Measurements from ENCODE around the gene TUBGCP3. TPM values are rescaled to one million over a fixed set of nuclear protein-coding genes. Genes with fewer than 3 reads are reported as not detected.
"Not testable (repeated sequence)": the region's sequence is repeated elsewhere in the genome, so short reads cannot be mapped to it uniquely, and the experiment has no call there.

TUBGCP3 gene
- total RNA-seq, 4 donors from 2014 or later = 23.3 to 43.6 (median 30.0) TPM

GRCh38 chr13:112634102-112634501 is 46.1 kb upstream of the TUBGCP3 start:
- DNase-seq = no peak
- no peak overlapping the region for H3K27ac ChIP-seq
- WGBS, 2 donors (ENCODE audit: low coverage in 1 of 2) = 91% methylated on average over 11 of the region's 11 CpGs; no CpG with 5 or more reads in 1 of the 2 donors
- in situ Hi-C loops (cut with MboI; ENCODE audit: low pct_ligation_motif_present in 1 of 4, low pct_unique_long_range_greater_than_20kb in 1 of 4, low sequenced_read_pairs in 3 of 4) = loop anchor here (10.0 to 25.0 kb wide), 2 partner anchors 61 to 228 kb away; partner anchors contain the start of gene ATP11A (in 1 of the 4)
- TF ChIP-seq CTCF (IDR thresholded peaks at IDR 0.05) = no peak
- TF ChIP-seq EP300 (IDR thresholded peaks at IDR 0.05; ENCODE audit: low read depth) = no peak
- TF ChIP-seq POLR2A (IDR thresholded peaks at IDR 0.05) = no peak
- intact Hi-C loops (cut with DNase I; ENCODE audit: low total_unique reads) = no loop called here
- H3K27me3 ChIP-seq = peaks cover 38% of the 10 kb centered on the region
- H3K36me3 ChIP-seq = no peaks in the 10 kb centered on the region
- H3K9me3 ChIP-seq = no peaks in the 10 kb centered on the region
- no peak overlapping the region for H3K4me3 ChIP-seq
- peaks cover 0 to 7% (median 0%) of the 10 kb centered on the region in 4 donors for H3K4me1 ChIP-seq

- H3K27me3 ChIP-seq; DNase-seq; intact Hi-C loops (cut with DNase I; ENCODE audit: low total_unique reads); H3K36me3 ChIP-seq; H3K4me1 ChIP-seq; H3K4me3 ChIP-seq; H3K27ac ChIP-seq; H3K9me3 ChIP-seq: not testable (repeated sequence)
- in situ Hi-C loops (cut with MboI; ENCODE audit: low pct_ligation_motif_present in 1 of 4, low pct_unique_long_range_greater_than_20kb in 1 of 4, low sequenced_read_pairs in 3 of 4) = loop anchor here (10.0 to 25.0 kb wide), 2 partner anchors 65 to 232 kb away; partner anchors contain the start of gene ATP11A (in 1 of the 4)
- 84 to 89% methylated on average over 5 to 10 of the region's 10 CpGs for WGBS, 2 donors (ENCODE audit: low coverage in 1 of 2)
Measured at GRCh38 chr13:112630226-112630625, 42.3 kb upstream of the TUBGCP3 start.

GRCh38 chr13:112629161-112629560 is 41.2 kb upstream of the TUBGCP3 start:
- peaks cover 4% of the 10 kb centered on the region for H3K27me3 ChIP-seq
- in situ Hi-C loops (cut with MboI; ENCODE audit: low pct_ligation_motif_present in 1 of 4, low pct_unique_long_range_greater_than_20kb in 1 of 4, low sequenced_read_pairs in 3 of 4) = loop anchor here (25.0 kb wide), 1 partner anchor 233 kb away; no protein-coding TSS in a partner anchor
- intact Hi-C loops (cut with DNase I; ENCODE audit: low total_unique reads) = no loop called here
- H3K9me3 ChIP-seq = no peaks in the 10 kb centered on the region
- 75 to 87% methylated on average over 8 of the region's 8 CpGs for WGBS, 2 donors (ENCODE audit: low coverage in 1 of 2)
- DNase-seq = no peak
- no peak overlapping the region for H3K27ac ChIP-seq
- no peaks in the 10 kb centered on the region for H3K36me3 ChIP-seq
- H3K4me1 ChIP-seq = no peaks in the 10 kb centered on the region
- no peak overlapping the region for H3K4me3 ChIP-seq
- TF ChIP-seq POLR2A (IDR thresholded peaks at IDR 0.05) (no peak), POLR2AphosphoS5 (IDR thresholded peaks at IDR 0.05) (no peak)

- H3K4me1 ChIP-seq; H3K4me3 ChIP-seq; H3K27ac ChIP-seq; intact Hi-C loops (cut with DNase I; ENCODE audit: low total_unique reads); H3K36me3 ChIP-seq; DNase-seq; H3K9me3 ChIP-seq; H3K27me3 ChIP-seq: not testable (repeated sequence)
- WGBS, 2 donors (ENCODE audit: low coverage in 1 of 2) = 100% methylated on average over 1 of the region's 1 CpG; no CpG with 5 or more reads in 1 of the 2 donors
- in situ Hi-C loops (cut with MboI; ENCODE audit: low pct_ligation_motif_present in 1 of 4, low pct_unique_long_range_greater_than_20kb in 1 of 4, low sequenced_read_pairs in 3 of 4) = loop anchor here (25.0 kb wide), 1 partner anchor 235 kb away; no protein-coding TSS in a partner anchor
Measured at GRCh38 chr13:112627613-112628012, 39.7 kb upstream of the TUBGCP3 start.

- H3K36me3 ChIP-seq = no peaks in the 10 kb centered on the region
- in situ Hi-C loops (cut with MboI; ENCODE audit: low pct_ligation_motif_present in 1 of 4, low pct_unique_long_range_greater_than_20kb in 1 of 4, low sequenced_read_pairs in 3 of 4) = loop anchor here (25.0 kb wide), 1 partner anchor 235 kb away; no protein-coding TSS in a partner anchor
- TF ChIP-seq POLR2A (IDR thresholded peaks at IDR 0.05) (no peak), POLR2AphosphoS5 (IDR thresholded peaks at IDR 0.05) (no peak), EP300 (IDR thresholded peaks at IDR 0.05; ENCODE audit: low read depth) (no peak), CTCF (IDR thresholded peaks at IDR 0.05) (no peak)
- 90% methylated on average over 11 of the region's 11 CpGs; no CpG with 5 or more reads in 1 of the 2 donors for WGBS, 2 donors (ENCODE audit: low coverage in 1 of 2)
- intact Hi-C loops (cut with DNase I; ENCODE audit: low total_unique reads) = no loop called here
- H3K9me3 ChIP-seq = no peaks in the 10 kb centered on the region
- no peak overlapping the region for H3K4me3 ChIP-seq
- no peaks in the 10 kb centered on the region for H3K4me1 ChIP-seq
- H3K27me3 ChIP-seq = no peaks in the 10 kb centered on the region
- H3K27ac ChIP-seq = no peak overlapping the region
- no peak for DNase-seq
Measured at GRCh38 chr13:112627161-112627560, 39.2 kb upstream of the TUBGCP3 start.

GRCh38 chr13:112626761-112627160 is 38.8 kb upstream of the TUBGCP3 start:
- no peaks in the 10 kb centered on the region for H3K36me3 ChIP-seq
- TF ChIP-seq CTCF (IDR thresholded peaks at IDR 0.05) (no peak), POLR2AphosphoS5 (IDR thresholded peaks at IDR 0.05) (no peak), EP300 (IDR thresholded peaks at IDR 0.05; ENCODE audit: low read depth) (no peak), POLR2A (IDR thresholded peaks at IDR 0.05) (no peak)
- no peak overlapping the region for H3K4me3 ChIP-seq
- no peaks in the 10 kb centered on the region for H3K9me3 ChIP-seq
- H3K27ac ChIP-seq = no peak overlapping the region
- H3K4me1 ChIP-seq = no peaks in the 10 kb centered on the region
- in situ Hi-C loops (cut with MboI; ENCODE audit: low pct_ligation_motif_present in 1 of 4, low pct_unique_long_range_greater_than_20kb in 1 of 4, low sequenced_read_pairs in 3 of 4) = loop anchor here (25.0 kb wide), 1 partner anchor 236 kb away; no protein-coding TSS in a partner anchor
- peaks cover 4% of the 10 kb centered on the region for H3K27me3 ChIP-seq
- intact Hi-C loops (cut with DNase I; ENCODE audit: low total_unique reads) = no loop called here
- 88% methylated on average over 10 of the region's 10 CpGs; no CpG with 5 or more reads in 1 of the 2 donors for WGBS, 2 donors (ENCODE audit: low coverage in 1 of 2)
- no peak for DNase-seq
